ENCODE data around the gene PCDHB1. TPM values are rescaled to one million over a fixed set of nuclear protein-coding genes. Genes with fewer than 3 reads are reported as not detected.

The PCDHB1 gene, protein sequence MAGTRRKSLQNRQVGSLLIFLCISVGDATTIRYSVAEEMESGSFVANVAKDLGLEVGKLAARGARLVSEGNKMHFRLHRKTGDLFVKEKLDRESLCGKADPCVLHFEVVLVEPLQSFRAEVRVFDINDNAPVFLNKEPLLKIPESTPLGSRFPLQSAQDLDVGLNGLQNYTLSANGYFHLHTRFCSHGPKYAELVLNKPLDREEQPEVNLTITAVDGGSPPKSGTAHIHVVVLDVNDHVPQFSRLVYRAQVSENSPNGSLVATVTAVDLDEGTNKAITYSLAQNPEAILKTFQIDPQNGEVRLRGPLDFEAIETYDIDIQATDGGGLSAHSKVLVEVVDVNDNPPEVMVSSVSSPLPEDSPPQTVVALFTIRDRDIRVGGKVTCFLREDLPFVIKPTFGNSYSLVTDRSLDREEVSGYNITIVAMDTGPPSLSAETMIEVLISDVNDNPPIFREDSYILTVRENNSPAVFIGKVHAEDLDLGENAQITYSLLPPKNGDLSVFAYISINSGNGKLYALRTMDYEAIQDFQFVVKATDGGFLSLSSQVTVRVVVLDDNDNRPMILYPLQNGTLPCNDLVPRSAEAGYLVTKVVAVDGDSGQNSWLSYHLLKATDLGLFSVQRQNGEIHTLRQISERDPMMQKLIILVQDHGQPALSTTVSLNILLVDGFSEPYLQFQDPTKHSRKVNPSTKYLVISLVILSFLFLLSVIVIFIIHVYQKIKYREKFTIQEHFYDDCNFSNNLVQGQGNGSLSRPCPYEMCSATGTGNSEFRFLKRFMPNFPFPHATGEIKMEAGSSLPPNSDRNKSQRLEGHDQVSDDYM
- total RNA-seq (not detected), polyA plus RNA-seq (not detected)

DNA sequence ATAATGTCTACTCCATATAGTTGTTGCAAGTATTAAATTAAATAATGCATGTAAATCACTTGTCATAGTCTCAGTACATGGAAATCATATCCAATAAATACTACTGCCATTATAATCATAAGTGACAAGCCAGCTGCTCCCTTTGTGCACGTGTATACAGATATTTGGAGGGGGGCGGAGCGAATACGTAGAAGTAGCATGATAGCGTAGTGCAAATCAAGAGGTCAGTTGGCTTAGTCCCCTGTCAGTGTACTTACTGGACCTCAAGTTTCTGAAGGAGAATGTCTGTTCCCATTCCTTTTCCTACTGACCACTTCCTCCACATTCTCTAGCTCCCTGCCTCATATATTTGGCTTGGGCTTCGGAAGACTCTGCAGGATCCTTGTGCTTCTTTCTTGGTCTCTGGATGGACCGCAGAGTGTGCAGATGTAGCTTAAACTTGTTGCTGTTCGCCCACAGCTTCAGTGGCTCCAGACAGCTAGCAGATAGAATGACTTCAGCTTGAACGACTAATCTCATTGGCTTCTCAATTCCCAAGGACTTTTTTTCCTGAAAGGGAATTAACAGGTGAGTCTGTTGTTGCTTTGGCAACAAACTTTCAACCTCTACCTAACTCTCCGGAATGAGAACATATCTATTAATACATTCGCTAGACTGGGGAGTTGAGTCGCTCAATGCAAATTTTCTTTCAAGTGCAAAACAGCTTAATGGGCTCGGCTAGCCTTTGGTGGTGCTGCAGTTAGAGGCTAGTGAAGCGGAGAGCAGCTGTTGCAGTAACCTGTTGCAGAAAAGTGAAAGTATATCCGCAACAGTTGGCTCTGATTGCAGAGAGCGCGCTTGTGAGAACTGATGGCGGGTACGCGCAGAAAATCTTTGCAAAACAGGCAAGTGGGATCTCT is at the start of gene PCDHB1:
TSS of gene PCDHB1 (plus strand) at position 753 of the 899 bp plus-strand sequence. CDS start at position 850, 97 bp downstream.
- POLR2A ChIA-PET (ENCODE audit: partially characterized antibody): no interaction called here
- Histone ChIP-seq H3K27me3 (ENCODE audit: insufficient read depth, low read length) (no peaks in the 10 kb centered on the region), H3K27ac (ENCODE audit: low read depth, low read length) (no peak within 1 kb of the TSS), H3K9me3 (ENCODE audit: control insufficient read depth in 1 of 2, low read length in 2 of 2) (no peaks in the 10 kb centered on the region), H3K4me1 (ENCODE audit: insufficient read depth, low read length) (no peaks in the 10 kb centered on the region), H3K36me3 (ENCODE audit: insufficient read depth, low read length) (no peaks in the 10 kb centered on the region), H3K4me3 (ENCODE audit: low read length in 2 of 2) (no peak within 1 kb of the TSS)
- CTCF ChIA-PET (ENCODE audit: partially characterized antibody): no interaction called here
- Mint-ChIP-seq H3K4me3 (peak within 1 kb of the TSS; percentile 39 to 71 (median 68)), H3K27ac (no peak within 1 kb of the TSS), H3K9me3 (peaks cover 0 to 36% (median 18%) of the 10 kb centered on the region in 8 donors), H3K4me1 (peaks cover 0 to 11% (median 2%) of the 10 kb centered on the region in 4 donors), H3K27me3 (peaks cover 31 to 41% of the 10 kb centered on the region in 2 donors), H3K36me3 (peaks cover 0 to 1% of the 10 kb centered on the region in 2 donors)
- no peak for DNase-seq
- intact Hi-C loops (cut with micrococcal nuclease): no loop called here

DNA sequence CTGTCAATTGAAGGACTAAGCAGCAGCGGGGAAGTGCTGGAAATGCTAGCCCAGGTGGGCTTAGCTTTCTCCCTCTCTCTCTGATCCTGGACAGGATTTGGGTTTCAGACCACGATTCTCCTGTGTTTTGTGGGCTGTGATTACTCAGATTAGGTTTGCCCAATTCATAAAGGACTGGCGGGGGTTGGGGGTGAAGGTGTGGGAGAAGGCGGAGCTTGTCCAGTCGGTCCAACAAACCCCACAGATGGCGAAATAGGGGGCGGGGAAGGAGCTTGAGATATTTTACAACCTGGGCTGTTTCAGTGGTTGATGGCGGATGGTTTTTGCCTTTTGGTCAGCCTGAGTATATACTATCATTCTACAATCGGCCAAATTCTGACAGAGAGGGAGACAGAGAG is 49.7 kb upstream of the PCDHB1 start:
- H3K27me3 Mint-ChIP-seq: peaks cover 19 to 25% of the 10 kb centered on the region in 2 donors
- H3K27ac ChIP-seq (ENCODE audit: low read depth, low read length): no peak overlapping the region
- no peaks in the 10 kb centered on the region for H3K36me3 Mint-ChIP-seq
- intact Hi-C loops (cut with micrococcal nuclease): no loop called here
- H3K4me3 Mint-ChIP-seq: peak overlapping the region in 5 of 8 donors; percentile 2 to 65 (median 17)
- H3K4me1 Mint-ChIP-seq: peaks cover 3 to 11% (median 7%) of the 10 kb centered on the region in 4 donors
- POLR2A ChIA-PET (ENCODE audit: partially characterized antibody): no interaction called here
- H3K9me3 Mint-ChIP-seq: peaks cover 0 to 4% (median 1%) of the 10 kb centered on the region in 8 donors
- H3K27me3 ChIP-seq (ENCODE audit: insufficient read depth, low read length): no peaks in the 10 kb centered on the region
- no peak overlapping the region for H3K4me3 ChIP-seq (ENCODE audit: low read length in 2 of 2)
- H3K9me3 ChIP-seq (ENCODE audit: control insufficient read depth in 1 of 2, low read length in 2 of 2): no peaks in the 10 kb centered on the region
- no peak overlapping the region for H3K27ac Mint-ChIP-seq
- CTCF ChIA-PET (ENCODE audit: partially characterized antibody): no interaction called here
- no peak for DNase-seq
- no peaks in the 10 kb centered on the region for H3K36me3 ChIP-seq (ENCODE audit: insufficient read depth, low read length)
- peaks cover 7% of the 10 kb centered on the region for H3K4me1 ChIP-seq (ENCODE audit: insufficient read depth, low read length)

DNA sequence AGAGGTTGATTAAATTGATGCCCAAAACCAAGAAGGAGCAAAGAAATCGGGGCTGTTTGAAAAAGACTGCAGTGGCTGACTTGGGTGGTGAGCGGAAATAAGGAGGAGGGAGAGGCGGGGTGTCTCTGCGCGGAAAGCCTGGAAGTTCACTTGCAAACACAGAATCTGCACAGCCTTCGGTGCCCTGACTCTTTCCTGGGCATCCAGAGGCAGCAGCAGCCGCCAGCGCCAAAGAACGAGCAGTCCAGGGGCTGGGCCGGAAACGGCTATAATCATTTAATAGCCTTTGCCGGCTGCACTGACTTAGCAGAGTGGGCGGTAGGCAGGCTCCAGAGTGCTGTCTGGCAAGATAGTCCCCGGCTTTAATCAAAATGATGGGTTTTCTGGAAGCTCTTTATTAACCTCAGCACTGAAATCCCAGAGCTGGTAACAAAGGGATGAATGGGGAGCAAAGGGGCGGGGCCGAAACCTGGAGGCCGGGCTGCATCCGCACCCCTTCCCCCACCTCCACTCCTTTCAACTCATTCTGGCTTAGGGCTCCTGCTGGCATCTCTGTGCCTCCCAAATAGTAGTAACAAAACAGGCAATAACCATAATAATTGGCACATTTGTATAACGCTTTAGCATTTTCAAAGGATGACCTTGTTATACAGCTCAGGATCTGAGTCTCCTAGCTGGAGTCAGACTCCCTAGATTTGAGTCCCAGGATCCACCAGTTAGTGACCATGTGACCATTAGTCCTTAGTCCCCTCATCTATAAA is 49.1 kb upstream of the PCDHB1 start:
- intact Hi-C loops (cut with micrococcal nuclease): no loop called here
- Histone ChIP-seq H3K4me3 (ENCODE audit: low read length in 2 of 2) (no peak overlapping the region), H3K9me3 (ENCODE audit: control insufficient read depth in 1 of 2, low read length in 2 of 2) (no peaks in the 10 kb centered on the region), H3K4me1 (ENCODE audit: insufficient read depth, low read length) (peaks cover 7% of the 10 kb centered on the region), H3K27ac (ENCODE audit: low read depth, low read length) (no peak overlapping the region), H3K27me3 (ENCODE audit: insufficient read depth, low read length) (no peaks in the 10 kb centered on the region), H3K36me3 (ENCODE audit: insufficient read depth, low read length) (no peaks in the 10 kb centered on the region)
- no peak overlapping the region for H3K27ac Mint-ChIP-seq
- no peaks in the 10 kb centered on the region for H3K36me3 Mint-ChIP-seq
- POLR2A ChIA-PET (ENCODE audit: partially characterized antibody): no interaction called here
- H3K9me3 Mint-ChIP-seq: peaks cover 0 to 4% (median 1%) of the 10 kb centered on the region in 8 donors
- H3K4me3 Mint-ChIP-seq: peak overlapping the region in 5 of 8 donors; percentile 2 to 65 (median 22)
- CTCF ChIA-PET (ENCODE audit: partially characterized antibody): no interaction called here
- DNase-seq: no peak
- H3K4me1 Mint-ChIP-seq: peaks cover 3 to 11% (median 7%) of the 10 kb centered on the region in 4 donors
- peaks cover 21 to 25% of the 10 kb centered on the region in 2 donors for H3K27me3 Mint-ChIP-seq

DNA sequence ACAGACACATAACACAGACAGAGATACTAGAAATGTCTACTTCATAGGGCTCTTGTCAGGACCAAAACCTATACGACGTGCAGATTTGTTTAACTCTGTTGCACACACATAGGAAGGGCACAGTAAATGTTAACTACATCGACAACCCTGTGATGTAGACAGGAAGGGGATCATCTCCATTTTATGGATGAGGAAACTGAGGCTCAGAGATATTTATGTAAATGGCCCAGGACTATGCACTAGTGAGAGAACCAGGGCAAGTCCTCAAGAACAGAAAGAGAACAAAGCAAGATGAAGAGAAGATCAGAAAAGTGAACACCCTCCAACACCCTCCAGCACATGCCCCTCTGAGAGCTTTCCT is 48.6 kb upstream of the PCDHB1 start:
- peaks cover 7% of the 10 kb centered on the region for H3K4me1 ChIP-seq (ENCODE audit: insufficient read depth, low read length)
- CTCF ChIA-PET (ENCODE audit: partially characterized antibody): no interaction called here
- H3K27me3 ChIP-seq (ENCODE audit: insufficient read depth, low read length): no peaks in the 10 kb centered on the region
- Mint-ChIP-seq H3K27ac (no peak overlapping the region), H3K36me3 (no peaks in the 10 kb centered on the region), H3K27me3 (peaks cover 21 to 25% of the 10 kb centered on the region in 2 donors), H3K4me1 (peaks cover 3 to 11% (median 7%) of the 10 kb centered on the region in 4 donors), H3K9me3 (peaks cover 0 to 4% (median 2%) of the 10 kb centered on the region in 8 donors), H3K4me3 (no peak overlapping the region)
- no peaks in the 10 kb centered on the region for H3K9me3 ChIP-seq (ENCODE audit: control insufficient read depth in 1 of 2, low read length in 2 of 2)
- H3K36me3 ChIP-seq (ENCODE audit: insufficient read depth, low read length): no peaks in the 10 kb centered on the region
- H3K27ac ChIP-seq (ENCODE audit: low read depth, low read length): no peak overlapping the region
- DNase-seq: no peak
- POLR2A ChIA-PET (ENCODE audit: partially characterized antibody): no interaction called here
- H3K4me3 ChIP-seq (ENCODE audit: low read length in 2 of 2): no peak overlapping the region
- intact Hi-C loops (cut with micrococcal nuclease): no loop called here

DNA sequence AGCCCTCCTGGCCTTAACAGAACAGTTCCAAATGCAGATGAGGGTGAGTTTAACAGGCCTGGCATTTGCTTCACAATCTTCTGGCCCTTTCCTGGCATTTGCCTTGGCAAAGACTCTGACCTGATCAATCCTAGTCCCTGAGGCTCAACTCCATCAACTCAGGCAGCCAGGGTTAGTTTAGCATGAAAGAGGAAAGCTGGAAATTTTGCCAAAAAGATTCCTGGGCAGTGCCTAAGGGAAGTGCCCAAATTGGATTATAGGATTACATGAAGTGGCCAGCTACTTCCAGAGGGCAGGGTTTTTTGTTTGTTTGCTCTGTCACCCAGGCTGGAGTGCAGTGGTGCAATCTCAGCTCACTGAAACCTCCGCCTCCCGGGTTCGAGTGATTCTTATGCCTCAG is 48.1 kb upstream of the PCDHB1 start:
- no peaks in the 10 kb centered on the region for H3K27me3 ChIP-seq (ENCODE audit: insufficient read depth, low read length)
- H3K27ac ChIP-seq (ENCODE audit: low read depth, low read length): no peak overlapping the region
- peaks cover 7% of the 10 kb centered on the region for H3K4me1 ChIP-seq (ENCODE audit: insufficient read depth, low read length)
- intact Hi-C loops (cut with micrococcal nuclease): no loop called here
- no peak overlapping the region for H3K4me3 Mint-ChIP-seq
- ChIA-PET CTCF (ENCODE audit: partially characterized antibody) (no interaction called here), POLR2A (ENCODE audit: partially characterized antibody) (no interaction called here)
- DNase-seq: no peak
- no peak overlapping the region for H3K4me3 ChIP-seq (ENCODE audit: low read length in 2 of 2)
- H3K4me1 Mint-ChIP-seq: peaks cover 3 to 11% (median 7%) of the 10 kb centered on the region in 4 donors
- no peaks in the 10 kb centered on the region for H3K36me3 ChIP-seq (ENCODE audit: insufficient read depth, low read length)
- H3K27me3 Mint-ChIP-seq: peaks cover 21 to 25% of the 10 kb centered on the region in 2 donors
- H3K36me3 Mint-ChIP-seq: no peaks in the 10 kb centered on the region
- H3K27ac Mint-ChIP-seq: no peak overlapping the region
- H3K9me3 Mint-ChIP-seq: peaks cover 0 to 5% (median 2%) of the 10 kb centered on the region in 8 donors
- no peaks in the 10 kb centered on the region for H3K9me3 ChIP-seq (ENCODE audit: control insufficient read depth in 1 of 2, low read length in 2 of 2)

DNA sequence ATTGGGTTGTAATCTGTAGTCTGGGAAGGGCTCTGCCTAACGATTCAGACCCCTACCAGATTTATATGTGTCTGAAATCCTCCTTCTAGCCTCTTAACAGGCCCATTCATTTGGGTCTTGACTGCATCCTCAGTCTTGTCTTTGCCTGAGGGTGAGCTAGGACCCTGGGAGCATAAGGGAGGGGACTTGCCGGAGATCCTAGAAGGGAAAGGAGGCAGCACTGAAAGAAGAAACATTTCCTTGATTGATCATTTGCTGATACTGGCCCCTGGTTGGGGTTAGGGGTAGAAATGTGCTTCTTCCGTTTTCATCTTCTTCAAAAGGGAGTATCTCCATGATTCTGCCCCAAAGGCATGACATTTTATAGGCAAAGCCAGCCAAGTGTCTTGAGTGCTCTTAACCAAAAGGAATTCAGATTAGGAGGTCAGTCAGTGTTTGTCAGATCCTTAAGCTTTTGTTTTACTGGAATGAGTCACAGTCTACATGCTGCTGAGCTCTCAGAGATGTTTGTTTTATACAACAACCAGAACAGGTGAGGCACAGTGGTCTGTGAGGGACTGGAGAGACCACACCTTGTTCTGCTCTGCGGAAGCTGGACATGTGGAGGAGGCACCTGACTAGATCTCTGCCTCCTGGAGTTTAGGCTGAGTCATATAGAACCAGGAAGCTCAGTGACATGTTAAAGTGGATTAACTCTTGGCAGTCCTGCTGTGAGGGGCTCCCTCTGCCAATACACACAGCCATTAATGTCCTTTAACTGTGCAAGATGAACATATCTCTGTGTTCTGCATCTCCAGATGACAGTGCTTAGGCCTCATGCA is 47.2 kb upstream of the PCDHB1 start:
- peaks cover 7% of the 10 kb centered on the region for H3K4me1 ChIP-seq (ENCODE audit: insufficient read depth, low read length)
- H3K9me3 ChIP-seq (ENCODE audit: control insufficient read depth in 1 of 2, low read length in 2 of 2): no peaks in the 10 kb centered on the region
- no peak for DNase-seq
- H3K36me3 ChIP-seq (ENCODE audit: insufficient read depth, low read length): no peaks in the 10 kb centered on the region
- no peak overlapping the region for H3K27ac ChIP-seq (ENCODE audit: low read depth, low read length)
- no peak overlapping the region for H3K27ac Mint-ChIP-seq
- ChIA-PET POLR2A (ENCODE audit: partially characterized antibody) (no interaction called here), CTCF (ENCODE audit: partially characterized antibody) (no interaction called here)
- no peaks in the 10 kb centered on the region for H3K27me3 ChIP-seq (ENCODE audit: insufficient read depth, low read length)
- no peak overlapping the region for H3K4me3 Mint-ChIP-seq
- intact Hi-C loops (cut with micrococcal nuclease): no loop called here
- no peaks in the 10 kb centered on the region for H3K36me3 Mint-ChIP-seq
- peaks cover 0 to 5% (median 2%) of the 10 kb centered on the region in 8 donors for H3K9me3 Mint-ChIP-seq
- H3K4me3 ChIP-seq (ENCODE audit: low read length in 2 of 2): no peak overlapping the region
- H3K27me3 Mint-ChIP-seq: peaks cover 21 to 25% of the 10 kb centered on the region in 2 donors
- peaks cover 3 to 11% (median 7%) of the 10 kb centered on the region in 4 donors for H3K4me1 Mint-ChIP-seq

All from CD4-positive, alpha-beta memory T cell (primary cell).